Ascending aorta (tissue), 2 donors: ENCODE results near the gene NHS. TPM values are rescaled to one million over a fixed set of nuclear protein-coding genes. Genes with fewer than 3 reads are reported as not detected.
A peak's percentile ranks its signal among the peaks of the same experiment; 100 is the strongest.

Source experiments
- DNase-seq, 2 donors: peaks; one replicate each; pipeline ENCODE4 v3.0.0-alpha.2; 2019; ENCODE audit warnings: low spot score in 2 of 2
- H3K27ac ChIP-seq, 2 donors: fragments of 200-600 bp; sonication (generic); one replicate each; pipeline ENCODE4 v1.5.1; 2016 to 2017; ENCODE audit warnings: mild to moderate bottlenecking in 1 of 2
- H3K27me3 ChIP-seq: fragments of 200-600 bp; sonication (generic); one replicate; pipeline ENCODE4 v1.5.1; 2017
- H3K36me3 ChIP-seq, 2 donors: fragments of 200-600 bp; sonication (generic); one replicate each; pipeline ENCODE4 v1.5.1; 2016
- H3K4me1 ChIP-seq, 2 donors: fragments of 200-600 bp; sonication (generic); one replicate each; pipeline ENCODE4 v1.5.1; 2016 to 2017; ENCODE audit warnings: mild to moderate bottlenecking in 1 of 2
- H3K4me3 ChIP-seq, 2 donors: fragments of 200-600 bp; sonication (generic); one replicate each; pipeline ENCODE4 v1.5.1; 2016 to 2017; ENCODE audit warnings: mild to moderate bottlenecking in 1 of 2
- H3K9me3 ChIP-seq, 2 donors: fragments of 200-600 bp; sonication (generic); one replicate each; pipeline ENCODE4 v1.5.1; 2016
- intact Hi-C: fragments of 100-400 bp; cut with DNase I; formaldehyde crosslinking; loops from one replicate; pipeline ENCODE4 v1.15.1; 2023
- total RNA-seq: library from RNA; depleted of rRNA; stranded (reverse); fragments of >200 nt; gene quantifications from one replicate; pipeline ENCODE4 v1.1.0, GENCODE V29; 2016
- TF ChIP-seq, protein P1 (sequence below), 3 experiments: fragments of 200-600 bp in 2 of 3; fragments of 450-650 bp in 1 of 3; sonication (generic) in 2 of 3; IDR thresholded peaks; one replicate each; pipeline ENCODE4 v1.5.1; 2016 to 2019; ENCODE audit warnings: antibody characterized with exemption in 3 of 3, mild to moderate bottlenecking in 1 of 3, moderate library complexity in 1 of 3

Gene NHS
- total RNA-seq, 1 donor from 2014 or later, result 8.8 TPM

DNA sequence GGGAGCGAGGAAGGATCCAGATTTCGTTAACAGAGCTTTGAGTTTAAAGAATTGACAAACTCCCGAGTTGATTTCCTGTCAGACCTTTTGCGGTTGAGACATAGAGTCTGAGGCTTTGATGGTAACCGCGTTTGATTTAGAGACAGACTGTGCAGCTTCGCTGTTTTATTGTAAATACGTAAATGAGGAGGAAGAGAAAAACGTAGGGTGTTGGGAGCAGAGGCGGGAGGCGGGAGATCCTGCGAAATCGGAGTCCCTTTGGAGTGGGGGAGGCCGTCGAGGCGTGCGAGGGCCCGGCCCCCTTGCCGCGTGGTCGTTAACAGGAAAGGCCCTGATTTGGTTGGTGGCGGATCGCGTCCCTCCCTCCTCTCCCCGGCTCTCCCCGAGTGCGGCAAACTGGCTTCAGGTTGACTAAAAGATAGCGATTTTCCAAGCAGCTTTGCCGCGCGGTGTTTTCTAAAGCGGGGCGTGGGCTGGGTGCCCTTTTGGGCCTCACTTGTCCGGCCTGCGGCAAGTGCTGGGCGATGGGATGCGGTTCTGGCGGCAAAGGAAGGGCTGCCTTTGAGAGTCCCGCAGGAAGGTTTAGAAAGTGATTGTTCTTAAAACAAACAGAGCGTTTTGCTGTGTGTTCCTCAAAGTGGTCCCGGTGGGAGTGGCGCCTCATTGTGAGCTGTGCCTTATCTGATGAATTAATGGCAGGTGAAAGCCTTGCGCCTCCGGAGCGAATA is 363.1 kb downstream of the NHS start:
- peak in 1 of 2 donors; percentile 75 for DNase-seq

DNA sequence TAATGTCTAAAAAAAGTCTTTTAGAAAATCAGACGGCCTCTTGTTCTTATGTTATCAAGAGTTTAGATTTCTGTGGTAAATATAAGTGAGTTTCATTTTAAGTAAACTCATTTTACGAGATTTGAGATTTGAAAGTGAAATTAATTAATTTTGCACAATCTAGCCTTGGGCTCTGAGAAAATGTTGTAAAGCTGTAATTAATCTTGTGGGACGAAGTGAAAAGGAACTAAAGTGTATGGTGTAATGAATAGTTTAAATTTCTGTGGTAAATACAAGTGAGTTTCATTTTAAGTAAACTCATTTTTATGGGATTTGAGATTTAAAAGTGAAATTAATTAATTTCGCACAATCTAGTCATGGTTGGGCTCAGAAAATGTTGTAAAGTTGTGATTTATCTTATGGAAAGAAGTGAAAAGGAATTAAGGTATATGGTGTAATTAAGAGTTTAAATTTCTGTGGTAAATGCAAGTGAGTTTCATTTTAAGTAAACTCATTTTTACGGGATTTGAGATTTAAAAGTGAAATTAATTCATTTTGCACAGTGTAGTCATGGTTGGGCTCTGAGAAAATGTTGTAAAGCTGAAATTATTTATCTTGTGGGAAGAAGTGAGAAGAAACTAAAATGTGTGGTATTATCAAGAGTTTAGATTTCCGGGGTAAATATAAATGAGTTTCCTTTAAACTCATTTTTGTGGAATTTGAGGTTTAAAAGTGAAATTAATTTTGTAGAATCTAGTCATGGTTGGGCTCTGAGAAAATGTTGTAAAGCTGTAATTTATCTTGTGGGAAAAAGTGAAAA is 363.9 kb downstream of the NHS start:
- TF ChIP-seq, protein P1, sequence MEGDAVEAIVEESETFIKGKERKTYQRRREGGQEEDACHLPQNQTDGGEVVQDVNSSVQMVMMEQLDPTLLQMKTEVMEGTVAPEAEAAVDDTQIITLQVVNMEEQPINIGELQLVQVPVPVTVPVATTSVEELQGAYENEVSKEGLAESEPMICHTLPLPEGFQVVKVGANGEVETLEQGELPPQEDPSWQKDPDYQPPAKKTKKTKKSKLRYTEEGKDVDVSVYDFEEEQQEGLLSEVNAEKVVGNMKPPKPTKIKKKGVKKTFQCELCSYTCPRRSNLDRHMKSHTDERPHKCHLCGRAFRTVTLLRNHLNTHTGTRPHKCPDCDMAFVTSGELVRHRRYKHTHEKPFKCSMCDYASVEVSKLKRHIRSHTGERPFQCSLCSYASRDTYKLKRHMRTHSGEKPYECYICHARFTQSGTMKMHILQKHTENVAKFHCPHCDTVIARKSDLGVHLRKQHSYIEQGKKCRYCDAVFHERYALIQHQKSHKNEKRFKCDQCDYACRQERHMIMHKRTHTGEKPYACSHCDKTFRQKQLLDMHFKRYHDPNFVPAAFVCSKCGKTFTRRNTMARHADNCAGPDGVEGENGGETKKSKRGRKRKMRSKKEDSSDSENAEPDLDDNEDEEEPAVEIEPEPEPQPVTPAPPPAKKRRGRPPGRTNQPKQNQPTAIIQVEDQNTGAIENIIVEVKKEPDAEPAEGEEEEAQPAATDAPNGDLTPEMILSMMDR (IDR thresholded peaks at IDR 0.05), result no peak
- no peak for DNase-seq
- H3K9me3 ChIP-seq, result no peaks in the 10 kb centered on the region
- intact Hi-C loops, result loop anchor here (2.0 to 10.0 kb wide), 4 partner anchors 122 to 952 kb away; partner anchors contain the start of genes NHS, RAI2 and TXLNG
- H3K4me3 ChIP-seq, result peak overlapping the region; percentile 55 to 69
- H3K36me3 ChIP-seq, result no peaks in the 10 kb centered on the region
- no peaks in the 10 kb centered on the region for H3K27me3 ChIP-seq
- peak overlapping the region; percentile 92 to 95 for H3K27ac ChIP-seq
- peaks cover 0 to 3% of the 10 kb centered on the region in 2 donors for H3K4me1 ChIP-seq

More for the DNA sequence above, 363.1 kb downstream of the NHS start:
- no peaks in the 10 kb centered on the region for H3K9me3 ChIP-seq
- H3K4me1 ChIP-seq, result peaks cover 0 to 3% of the 10 kb centered on the region in 2 donors
- H3K4me3 ChIP-seq, result peak overlapping the region; percentile 55 to 69
- no peaks in the 10 kb centered on the region for H3K36me3 ChIP-seq
- intact Hi-C loops, result loop anchor here (2.0 to 10.0 kb wide), 4 partner anchors 123 to 951 kb away; partner anchors contain the start of genes NHS, RAI2 and TXLNG
- TF ChIP-seq, protein P1 (IDR thresholded peaks at IDR 0.05), result no peak
- H3K27me3 ChIP-seq, result no peaks in the 10 kb centered on the region
- peak overlapping the region; percentile 92 to 95 for H3K27ac ChIP-seq

DNA sequence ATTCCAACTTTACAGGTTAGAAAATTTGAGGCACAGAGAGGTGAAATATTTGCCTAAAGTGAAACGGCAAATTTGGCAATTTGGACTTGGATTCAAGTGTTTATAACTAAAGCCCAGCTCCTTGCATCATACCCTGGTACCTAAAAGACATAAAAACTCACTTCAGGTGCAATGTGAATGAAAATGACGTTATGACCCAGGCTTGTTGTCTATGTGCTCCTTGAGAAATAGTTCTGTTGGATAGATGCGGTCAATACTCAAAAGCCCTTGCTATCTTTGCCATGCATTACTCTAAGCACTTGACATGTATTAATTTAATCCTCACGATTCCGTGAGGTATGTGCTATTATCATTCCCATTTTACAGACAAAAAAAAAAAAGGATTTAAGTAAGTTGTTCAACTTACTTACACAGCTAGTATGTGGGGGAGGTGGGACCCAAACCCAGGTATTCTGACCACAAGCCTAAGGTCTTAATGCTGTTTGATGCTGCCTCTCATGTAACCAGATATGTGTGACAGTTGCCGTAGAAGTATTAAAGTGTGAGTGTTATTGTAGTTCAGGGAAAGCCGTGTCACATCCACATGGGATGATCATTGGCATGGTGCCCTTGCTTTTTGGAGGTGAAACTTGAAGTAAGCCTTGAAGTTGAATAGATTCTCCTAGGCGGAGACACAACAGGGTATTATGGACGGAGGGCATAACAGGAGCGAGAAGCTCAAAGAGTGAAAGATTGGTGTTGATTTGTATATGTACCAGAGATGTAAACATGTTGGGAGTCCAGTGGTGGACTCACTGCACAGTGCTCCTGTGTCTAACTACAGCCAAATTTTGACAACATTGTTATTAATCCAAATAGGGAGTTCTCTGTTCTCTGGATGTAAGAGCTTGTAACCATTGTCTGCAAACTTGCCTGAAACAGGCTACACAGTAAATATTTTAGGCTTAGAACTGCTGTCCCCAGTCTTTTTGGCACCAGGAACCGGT is 365.4 kb downstream of the NHS start:
- no peak overlapping the region for H3K27ac ChIP-seq
- H3K4me3 ChIP-seq, result no peak overlapping the region
- no peaks in the 10 kb centered on the region for H3K27me3 ChIP-seq
- H3K9me3 ChIP-seq, result no peaks in the 10 kb centered on the region
- intact Hi-C loops, result no loop called here
- TF ChIP-seq, protein P1 (IDR thresholded peaks at IDR 0.05), result no peak
- no peaks in the 10 kb centered on the region for H3K36me3 ChIP-seq
- H3K4me1 ChIP-seq, result peaks cover 0 to 3% of the 10 kb centered on the region in 2 donors
- DNase-seq, result no peak

DNA sequence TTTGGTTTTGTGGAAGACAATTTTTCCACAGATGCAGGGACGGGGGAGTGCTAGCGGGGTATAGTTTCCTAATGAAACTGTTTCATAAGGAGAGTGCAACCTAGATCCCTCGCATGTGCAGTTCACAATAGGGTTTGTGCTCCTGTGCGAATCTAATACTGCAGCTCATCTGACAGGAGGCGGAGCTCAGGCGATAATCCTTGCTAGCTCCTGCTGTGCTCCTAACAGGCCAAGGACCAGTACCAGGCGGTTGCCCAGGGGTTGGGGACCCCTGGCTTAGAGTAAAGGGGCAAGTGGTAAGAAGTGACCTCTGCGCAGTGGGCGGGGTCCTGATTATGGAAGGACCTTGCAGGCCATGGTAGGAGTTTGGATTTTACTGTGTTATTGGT is 366.1 kb downstream of the NHS start:
- peaks cover 0 to 3% of the 10 kb centered on the region in 2 donors for H3K4me1 ChIP-seq
- H3K27ac ChIP-seq, result no peak overlapping the region
- no peak for DNase-seq
- no peaks in the 10 kb centered on the region for H3K36me3 ChIP-seq
- intact Hi-C loops, result no loop called here
- TF ChIP-seq, protein P1 (IDR thresholded peaks at IDR 0.05), result no peak
- no peak overlapping the region for H3K4me3 ChIP-seq
- no peaks in the 10 kb centered on the region for H3K27me3 ChIP-seq
- H3K9me3 ChIP-seq, result no peaks in the 10 kb centered on the region

DNA sequence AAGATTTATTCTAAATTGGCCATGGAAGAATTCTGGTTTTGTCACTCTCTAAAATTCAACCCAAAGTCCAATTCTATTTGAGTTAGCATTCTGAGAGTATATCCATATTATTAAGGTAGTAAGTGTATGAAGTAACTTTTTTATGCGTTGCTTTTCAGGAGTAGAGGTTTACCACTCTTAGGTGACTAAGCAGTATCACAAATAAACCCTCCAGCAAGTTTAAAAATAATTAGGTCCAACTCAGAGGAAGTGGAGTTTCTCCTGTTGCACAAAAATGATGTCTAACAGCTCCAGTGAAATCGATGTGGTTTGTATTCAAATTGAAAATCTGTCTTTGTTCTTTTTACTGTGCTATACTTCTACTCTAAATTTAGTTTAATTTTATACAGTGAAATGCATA is 368.9 kb downstream of the NHS start:
- no peak overlapping the region for H3K27ac ChIP-seq
- H3K27me3 ChIP-seq, result no peaks in the 10 kb centered on the region
- intact Hi-C loops, result no loop called here
- DNase-seq, result no peak
- H3K4me3 ChIP-seq, result no peak overlapping the region
- TF ChIP-seq, protein P1 (IDR thresholded peaks at IDR 0.05), result no peak
- peaks cover 0 to 1% of the 10 kb centered on the region in 2 donors for H3K4me1 ChIP-seq
- H3K9me3 ChIP-seq, result no peaks in the 10 kb centered on the region
- H3K36me3 ChIP-seq, result no peaks in the 10 kb centered on the region
